CD4-positive, alpha-beta T cell treated with Interleukin-4 for 1 hour (primary cell): ENCODE measurements around the gene ROBO1.
"Not testable (repeated sequence)": the region's sequence is repeated elsewhere in the genome, so short reads cannot be mapped to it uniquely, and the experiment has no call there.

Experiments used
- DNase-seq, 2 donors: peaks; one replicate each; pipeline ENCODE4 v3.0.0-alpha.2; 2020 to 2022

The ROBO1 gene

GRCh38 chr3:79366414-79366813 lies 401.4 kb downstream of the ROBO1 start:
- DNase-seq: no peak

- no peak for DNase-seq
Observed at GRCh38 chr3:79364784-79365183, 403.0 kb downstream of the ROBO1 start.

- no peak for DNase-seq
Observed at GRCh38 chr3:79362571-79363270, 405.1 kb downstream of the ROBO1 start.

- no peak for DNase-seq
Observed at GRCh38 chr3:79361748-79362378, 405.9 kb downstream of the ROBO1 start.

- DNase-seq: no peak
Observed at GRCh38 chr3:79358327-79358726, 409.5 kb downstream of the ROBO1 start.

GRCh38 chr3:79354179-79354688 lies 413.6 kb downstream of the ROBO1 start:
- DNase-seq: no peak

- DNase-seq: no peak
Observed at GRCh38 chr3:79351699-79352098, 416.1 kb downstream of the ROBO1 start.

GRCh38 chr3:79344876-79345871 lies 422.6 kb downstream of the ROBO1 start:
- DNase-seq: no peak

GRCh38 chr3:79341961-79342360 lies 425.8 kb downstream of the ROBO1 start:
- DNase-seq: no peak

- DNase-seq: no peak
Observed at GRCh38 chr3:79339846-79340245, 428.0 kb downstream of the ROBO1 start.

GRCh38 chr3:79337798-79338197 lies 430.0 kb downstream of the ROBO1 start:
- no peak for DNase-seq

- no peak for DNase-seq
Observed at GRCh38 chr3:79329154-79329553, 438.6 kb downstream of the ROBO1 start.

- DNase-seq: no peak
Observed at GRCh38 chr3:79326642-79327041, 441.2 kb downstream of the ROBO1 start.

GRCh38 chr3:79325833-79326383 lies 441.9 kb downstream of the ROBO1 start:
- DNase-seq: not testable (repeated sequence)

GRCh38 chr3:79317551-79318518 lies 450.0 kb downstream of the ROBO1 start:
- no peak for DNase-seq

GRCh38 chr3:79314962-79315361 lies 452.8 kb downstream of the ROBO1 start:
- no peak for DNase-seq

GRCh38 chr3:79314544-79314943 lies 453.3 kb downstream of the ROBO1 start:
- no peak for DNase-seq

- DNase-seq: no peak
Observed at GRCh38 chr3:79310016-79310415, 457.8 kb downstream of the ROBO1 start.

GRCh38 chr3:79306934-79307570 lies 460.7 kb downstream of the ROBO1 start:
- no peak for DNase-seq

GRCh38 chr3:79299949-79300635 lies 467.7 kb downstream of the ROBO1 start:
- not testable (repeated sequence) for DNase-seq
